HepG2 (cell line): ENCODE measurements around the gene MTHFD2L. TPM values are rescaled to one million over a fixed set of nuclear protein-coding genes. Genes with fewer than 3 reads are reported as not detected.

Experiments used
- ATAC-seq: fragments of 200-7000 bp; cut with Tn5 transposase; 3 replicates; pipeline ENCODE4 v1.9.1; 2020; ENCODE audit warnings: mild to moderate bottlenecking, moderate library complexity
- BruUV-seq: library from RNA; stranded (reverse); fragments of 400-500 nt; replicated peaks from 2 replicates; lab custom pipeline; 2021; lab: Mats Ljungman, UMichigan
- CTCF ChIA-PET: fragments of 300-600 bp; formaldehyde crosslinking; extraction: SDS; loops from one replicate; lab custom pipeline; 2021; ENCODE audit warnings: low total read pairs, inconsistent platforms, low intra/inter-chr PET ratio; lab: Yijun Ruan, JAX
- POLR2A ChIA-PET: fragments of 350-600 bp; sonication (Branson Sonifier 250); formaldehyde crosslinking; loops from one replicate; lab custom pipeline; 2020; ENCODE audit warnings: antibody characterized with exemption, inconsistent platforms; lab: Yijun Ruan, JAX
- DNase-seq: peaks from one replicate; pipeline ENCODE4 v3.0.0-alpha.2; 2015; ENCODE audit warnings: low spot score
- FAIRE-seq: peaks from 3 replicates; lab custom pipeline; 2011; peaks lifted over from hg19 to GRCh38; lab: Jason Lieb, UNC
- H2AFZ ChIP-seq: one replicate; pipeline ENCODE4 v1.6.1; 2011; ENCODE audit warnings: low read length, inconsistent platforms
- H3K27ac ChIP-seq: fragments of 300-600 bp; 3 replicates; pipeline ENCODE4 v1.8.0; 2011; ENCODE audit warnings: mixed run types, mild to moderate bottlenecking, mixed read lengths, low read length, inconsistent platforms; ENCODE audit not compliant: insufficient read depth; ENCODE audit errors: extremely low read length
- H3K27me3 ChIP-seq, 2 experiments: fragments of 200-600 bp in 1 of 2; 2 replicates in 1 of 2; 3 replicates in 1 of 2; pipeline versions ENCODE4 v1.6.0 to v1.8.0; 2011; ENCODE audit warnings: low read length in 2 of 2, mild to moderate bottlenecking in 2 of 2, moderate library complexity in 2 of 2, inconsistent platforms in 1 of 2; ENCODE audit not compliant: insufficient read depth in 2 of 2, control insufficient read depth in 1 of 2
- H3K36me3 ChIP-seq, 2 experiments: fragments of 200-600 bp in 1 of 2; replicated peaks in 1 of 2; 2 replicates in 1 of 2; 3 replicates in 1 of 2; pipeline versions ENCODE4 v1.5.1 to v1.8.0; 2011; ENCODE audit warnings: low read length in 2 of 2, inconsistent platforms in 1 of 2; ENCODE audit not compliant: insufficient read depth in 2 of 2, control insufficient read depth in 1 of 2
- H3K4me1 ChIP-seq: 2 replicates; pipeline ENCODE4 v1.5.1; 2012; ENCODE audit warnings: low read length, inconsistent platforms; ENCODE audit not compliant: insufficient read depth
- H3K4me2 ChIP-seq: 2 replicates; pipeline ENCODE4 v1.6.0; 2011; ENCODE audit warnings: low read depth, low read length, inconsistent platforms
- H3K4me3 ChIP-seq, 3 experiments: fragments of 200-600 bp in 1 of 3; sonication (generic), shearing (Covaris generic) in 1 of 3; replicated peaks in 1 of 3; 2 replicates each; pipeline ENCODE4 v1.5.1; 2011 to 2016; ENCODE audit warnings: low read length in 3 of 3, inconsistent platforms in 2 of 3, low read depth in 2 of 3, mild to moderate bottlenecking in 2 of 3, control low read depth in 1 of 3, mixed read lengths in 1 of 3; ENCODE audit not compliant: insufficient read depth in 1 of 3
- H3K79me2 ChIP-seq: one replicate; pipeline ENCODE4 v1.6.1; 2011; ENCODE audit warnings: low read length, inconsistent platforms; ENCODE audit not compliant: insufficient read depth
- H3K9ac ChIP-seq: 2 replicates; pipeline ENCODE4 v1.6.0; 2011; ENCODE audit warnings: mild to moderate bottlenecking, low read depth, low read length, inconsistent platforms; ENCODE audit not compliant: insufficient read depth
- H3K9me3 ChIP-seq: 2 replicates; pipeline ENCODE4 v1.5.1; 2012; ENCODE audit warnings: mild to moderate bottlenecking, low read length
- H4K20me1 ChIP-seq: 2 replicates; pipeline ENCODE4 v1.6.0; 2011; ENCODE audit warnings: inconsistent platforms, mild to moderate bottlenecking, low read length, moderate library complexity; ENCODE audit not compliant: insufficient read depth
- MLLT10 ChIP-seq: sonication (generic); formaldehyde crosslinking; IDR thresholded peaks from 2 replicates; pipeline ENCODE4 v1.4.0; 2020; ENCODE audit warnings: missing genetic modification reagents
- NFIB ChIP-seq: sonication (generic); formaldehyde crosslinking; IDR thresholded peaks from 2 replicates; pipeline ENCODE4 v1.9.0; 2021; ENCODE audit warnings: missing genetic modification reagents, mild to moderate bottlenecking, borderline replicate concordance
- PAX8 ChIP-seq: sonication (generic); formaldehyde crosslinking; IDR thresholded peaks from 2 replicates; pipeline ENCODE4 v1.8.0; 2022; ENCODE audit warnings: mild to moderate bottlenecking, missing genetic modification reagents, borderline replicate concordance
- POGZ ChIP-seq: sonication (generic); formaldehyde crosslinking; IDR thresholded peaks from 2 replicates; pipeline ENCODE4 v1.4.0; 2020; ENCODE audit warnings: mild to moderate bottlenecking, missing genetic modification reagents
- RFX5 ChIP-seq: IDR thresholded peaks from 2 replicates; pipeline ENCODE4 v1.6.1; 2011; ENCODE audit warnings: low read depth, low read length, improper control_type of control experiment
- ZMYM2 ChIP-seq: sonication (generic); formaldehyde crosslinking; IDR thresholded peaks from 2 replicates; pipeline ENCODE4 v1.8.0; 2022; ENCODE audit warnings: mild to moderate bottlenecking, missing genetic modification reagents
- ZNF280D ChIP-seq: sonication (generic); formaldehyde crosslinking; IDR thresholded peaks from 2 replicates; pipeline ENCODE4 v1.5.1; 2020; ENCODE audit warnings: mild to moderate bottlenecking, missing genetic modification reagents
- in situ Hi-C: cut with HindIII; loops from 2 replicates; pipeline ENCODE4 v1.10.0; 2017; ENCODE audit warnings: low pct_unique_long_range_greater_than_20kb; ENCODE audit not compliant: extremely low pct_ligation_motif_present
- intact Hi-C: fragments of 100-400 bp; cut with micrococcal nuclease; formaldehyde crosslinking; loops from one replicate; pipeline ENCODE4 v1.10.0; 2022; ENCODE audit not compliant: unreplicated experiment
- polyA plus RNA-seq, 8 experiments: library from polyadenylated mRNA; depleted of rRNA in 3 of 8; stranded (reverse) in 7 of 8; unstranded in 1 of 8; fragments of >200 nt; fragmentation: Illumina TruSeq in 4 of 8; extraction: Trizol in 4 of 8; gene quantifications; 2 replicates each; pipeline versions ENCODE4 v1.2.1 to v1.2.3, GENCODE V29; 2011 to 2016; ENCODE audit warnings: low read depth in 4 of 8, missing spikeins in 1 of 8, mixed read lengths in 1 of 8; ENCODE audit not compliant: insufficient read depth in 1 of 8
- total RNA-seq, 5 experiments: library from RNA; depleted of rRNA; stranded (reverse); fragments of >200 nt; fragmentation: Illumina TruSeq; extraction: Trizol; gene quantifications; 2 replicates each; pipeline ENCODE4 v1.2.3, GENCODE V29; 2016; ENCODE audit warnings: low read depth in 1 of 5
- TF ChIP-seq, protein P1 (sequence below): fragments of 450-650 bp; IDR thresholded peaks from 2 replicates; pipeline ENCODE4 v1.6.1; 2016

The MTHFD2L gene
- total and polyA plus RNA-seq, 2 of the 13 experiments (the other 11 are each of a cell fraction or from before 2014, with no cell fraction given) = 10.5 to 14.9 TPM

DNA sequence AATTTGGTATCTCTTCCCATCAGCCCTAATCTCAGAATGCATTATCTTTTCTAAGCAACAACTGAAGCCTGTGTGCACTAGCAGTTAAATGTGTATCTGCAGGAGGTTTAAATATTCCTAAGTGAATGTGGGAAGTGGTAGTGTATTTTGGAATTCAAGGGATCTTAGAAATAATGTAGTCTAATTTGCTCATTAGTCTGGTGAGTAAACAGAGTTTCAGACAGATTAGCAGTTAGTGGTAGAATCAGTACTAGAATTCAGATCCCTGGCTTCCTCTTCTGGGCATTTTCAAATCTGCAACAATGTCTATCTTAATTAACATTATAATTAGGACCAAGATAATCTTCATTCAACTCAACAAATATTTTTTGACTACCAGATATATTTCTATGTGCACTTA lies 47.2 kb upstream of the MTHFD2L start:
- ATAC-seq (no peak), DNase-seq (no peak), FAIRE-seq (no peak)
- ChIA-PET CTCF (no interaction called here), POLR2A (interaction anchor here (1.0 kb wide), 1 partner anchor 12 kb away, joined by 3 read pairs; the partner anchor contains the start of gene CXCL2)
- in situ Hi-C loops = no loop called here
- Histone ChIP-seq H3K4me3 (no peak overlapping the region), H3K27ac (no peak overlapping the region), H3K9me3 (no peaks in the 10 kb centered on the region), H3K36me3 (no peaks in the 10 kb centered on the region), H2AFZ (no peak overlapping the region), H3K4me2 (no peak overlapping the region), H3K79me2 (no peaks in the 10 kb centered on the region), H3K4me1 (peaks cover 7% of the 10 kb centered on the region; the same call in 1 of the 2 replicates), H4K20me1 (no peaks in the 10 kb centered on the region), H3K9ac (no peak overlapping the region), H3K27me3 (no peaks in the 10 kb centered on the region)
- TF ChIP-seq ZMYM2 (CRISPR knock-in tag) (no peak), POGZ (no peak), ZNF280D (CRISPR knock-in tag) (no peak), PAX8 (no peak), MLLT10 (CRISPR knock-in tag) (no peak), NFIB (no peak), RFX5 (no peak)
- TF ChIP-seq, protein P1, sequence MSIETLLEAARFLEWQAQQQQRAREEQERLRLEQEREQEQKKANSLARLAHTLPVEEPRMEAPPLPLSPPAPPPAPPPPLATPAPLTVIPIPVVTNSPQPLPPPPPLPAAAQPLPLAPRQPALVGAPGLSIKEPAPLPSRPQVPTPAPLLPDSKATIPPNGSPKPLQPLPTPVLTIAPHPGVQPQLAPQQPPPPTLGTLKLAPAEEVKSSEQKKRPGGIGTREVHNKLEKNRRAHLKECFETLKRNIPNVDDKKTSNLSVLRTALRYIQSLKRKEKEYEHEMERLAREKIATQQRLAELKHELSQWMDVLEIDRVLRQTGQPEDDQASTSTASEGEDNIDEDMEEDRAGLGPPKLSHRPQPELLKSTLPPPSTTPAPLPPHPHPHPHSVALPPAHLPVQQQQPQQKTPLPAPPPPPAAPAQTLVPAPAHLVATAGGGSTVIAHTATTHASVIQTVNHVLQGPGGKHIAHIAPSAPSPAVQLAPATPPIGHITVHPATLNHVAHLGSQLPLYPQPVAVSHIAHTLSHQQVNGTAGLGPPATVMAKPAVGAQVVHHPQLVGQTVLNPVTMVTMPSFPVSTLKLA = no peak
- intact Hi-C loops = no loop called here
- BruUV-seq = no TSS peak
